Mucosa of rectum (tissue), 2 donors: ENCODE results near the gene SMARCD1.

Experiments used
- H3K27ac ChIP-seq, 2 donors: one replicate each; pipeline ENCODE4 v1.7.0; 2013; ENCODE audit warnings: inconsistent platforms in 2 of 2, low read depth in 2 of 2, low read length in 2 of 2
- H3K27me3 ChIP-seq, 2 donors: one replicate each; pipeline ENCODE4 v1.7.0; 2013; ENCODE audit warnings: low read length in 2 of 2; ENCODE audit not compliant: control insufficient read depth in 2 of 2, insufficient read depth in 2 of 2
- H3K36me3 ChIP-seq, 2 donors: one replicate each; pipeline ENCODE4 v1.7.0; 2013; ENCODE audit warnings: low read length in 2 of 2; ENCODE audit not compliant: control insufficient read depth in 2 of 2, insufficient read depth in 2 of 2
- H3K4me1 ChIP-seq, 2 donors: one replicate each; pipeline ENCODE4 v1.7.0; 2013; ENCODE audit warnings: low read length in 2 of 2, mild to moderate bottlenecking in 1 of 2; ENCODE audit not compliant: control insufficient read depth in 2 of 2, insufficient read depth in 2 of 2
- H3K4me3 ChIP-seq, 2 donors: one replicate each; pipeline ENCODE4 v1.7.0; 2013; ENCODE audit warnings: low read length in 2 of 2
- H3K9ac ChIP-seq, 2 donors: one replicate each; pipeline ENCODE4 v1.7.0; 2013; ENCODE audit warnings: low read length in 2 of 2, low read depth in 1 of 2, mild to moderate bottlenecking in 1 of 2
- H3K9me3 ChIP-seq, 2 donors: one replicate each; pipeline ENCODE4 v1.7.0; 2013; ENCODE audit warnings: low read length in 2 of 2; ENCODE audit not compliant: control insufficient read depth in 2 of 2
- donor health status: healthy.
- donor health status: Normal muscosa, but diverticular disease.

The SMARCD1 gene

GRCh38 chr12:50065726-50066310, 19.3 kb upstream of the SMARCD1 start:
- Histone ChIP-seq H3K4me3 (no peak overlapping the region), H3K27ac (no peak overlapping the region), H3K4me1 (peaks cover 6 to 8% of the 10 kb centered on the region in 2 donors), H3K36me3 (no peaks in the 10 kb centered on the region), H3K9ac (no peak overlapping the region), H3K27me3 (peaks cover 0 to 2% of the 10 kb centered on the region in 2 donors), H3K9me3 (no peaks in the 10 kb centered on the region)

DNA sequence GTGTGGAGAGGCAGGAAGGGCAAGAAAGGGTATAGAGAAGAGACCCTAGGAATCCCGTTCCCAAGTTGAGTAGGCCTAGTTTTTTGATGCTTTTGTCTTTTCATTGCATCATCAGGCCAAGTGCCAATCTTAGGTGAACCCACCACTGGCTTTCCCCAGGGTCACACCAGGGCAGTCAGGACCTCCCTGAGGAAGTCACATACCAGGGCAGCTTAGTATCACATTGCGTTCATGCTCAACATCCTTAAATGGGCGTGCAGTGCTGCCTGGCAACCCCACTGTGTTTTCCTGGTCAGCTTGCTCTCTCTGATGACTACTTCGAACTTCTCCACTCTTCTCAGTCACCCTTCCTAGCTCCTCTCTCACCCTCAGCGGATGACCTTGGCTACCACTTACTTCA, 18.7 kb upstream of the SMARCD1 start:
- peaks cover 6 to 8% of the 10 kb centered on the region in 2 donors for H3K4me1 ChIP-seq
- H3K9me3 ChIP-seq: no peaks in the 10 kb centered on the region
- no peaks in the 10 kb centered on the region for H3K36me3 ChIP-seq
- H3K9ac ChIP-seq: no peak overlapping the region
- no peak overlapping the region for H3K27ac ChIP-seq
- H3K27me3 ChIP-seq: peaks cover 0 to 2% of the 10 kb centered on the region in 2 donors
- no peak overlapping the region for H3K4me3 ChIP-seq

- Histone ChIP-seq H3K36me3 (no peaks in the 10 kb centered on the region), H3K9me3 (no peaks in the 10 kb centered on the region), H3K9ac (no peak overlapping the region)
Observed at GRCh38 chr12:50069069-50069468, 16.1 kb upstream of the SMARCD1 start.

GRCh38 chr12:50069539-50069938, 15.6 kb upstream of the SMARCD1 start:
- H3K4me1 ChIP-seq: peaks cover 6 to 8% of the 10 kb centered on the region in 2 donors
- no peak overlapping the region for H3K9ac ChIP-seq
- H3K27me3 ChIP-seq: peaks cover 0 to 2% of the 10 kb centered on the region in 2 donors
- no peak overlapping the region for H3K4me3 ChIP-seq
- no peaks in the 10 kb centered on the region for H3K36me3 ChIP-seq
- H3K27ac ChIP-seq: no peak overlapping the region
- no peaks in the 10 kb centered on the region for H3K9me3 ChIP-seq

More at GRCh38 chr12:50069069-50069468, 16.1 kb upstream of the SMARCD1 start:
- peaks cover 0 to 2% of the 10 kb centered on the region in 2 donors for H3K27me3 ChIP-seq
- H3K27ac ChIP-seq: no peak overlapping the region
- H3K4me3 ChIP-seq: no peak overlapping the region
- H3K4me1 ChIP-seq: peaks cover 6 to 8% of the 10 kb centered on the region in 2 donors

DNA sequence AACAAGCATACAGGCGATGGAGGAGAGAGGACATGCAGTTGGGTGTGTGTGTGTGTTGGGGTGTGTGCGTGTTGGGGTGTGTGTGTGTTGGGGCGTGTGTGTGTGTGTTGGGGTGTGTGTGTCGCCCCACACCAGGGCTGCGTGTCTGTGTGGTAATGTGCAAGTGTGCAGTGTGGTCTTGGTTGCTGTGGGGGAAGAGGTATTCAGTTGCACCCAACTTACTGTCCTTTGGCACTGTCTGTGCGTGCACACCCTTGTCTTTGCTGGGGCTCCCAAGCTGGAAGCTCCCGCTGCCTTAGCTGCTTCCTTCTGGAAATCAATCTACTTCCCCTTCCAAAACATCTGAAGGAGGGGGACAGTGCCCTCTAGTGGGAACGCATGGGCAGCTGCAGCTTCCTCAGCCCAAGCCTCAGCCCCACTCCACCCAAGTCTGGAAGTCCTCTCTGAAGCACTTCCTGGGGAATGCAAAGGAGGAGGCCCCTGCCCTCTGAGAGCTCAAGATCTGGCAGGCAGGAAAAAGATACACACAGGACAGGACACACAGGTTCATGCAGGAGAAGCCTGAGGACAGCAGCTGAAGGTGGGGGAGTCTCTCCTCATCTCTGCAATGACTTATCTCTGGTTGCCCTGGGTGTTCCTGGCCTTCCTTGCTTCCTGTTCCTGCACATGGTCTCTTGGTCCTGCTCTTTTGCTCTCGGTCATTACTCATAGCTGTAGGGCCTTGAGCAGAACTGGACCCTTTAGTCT, 14.7 kb upstream of the SMARCD1 start:
- Histone ChIP-seq H3K27me3 (peaks cover 0 to 2% of the 10 kb centered on the region in 2 donors), H3K9ac (peak overlapping the region; percentile 33 to 52), H3K4me3 (peak overlapping the region in 1 of 2 donors; percentile 31), H3K27ac (no peak overlapping the region), H3K9me3 (no peaks in the 10 kb centered on the region), H3K36me3 (no peaks in the 10 kb centered on the region), H3K4me1 (peaks cover 9 to 11% of the 10 kb centered on the region in 2 donors)

DNA sequence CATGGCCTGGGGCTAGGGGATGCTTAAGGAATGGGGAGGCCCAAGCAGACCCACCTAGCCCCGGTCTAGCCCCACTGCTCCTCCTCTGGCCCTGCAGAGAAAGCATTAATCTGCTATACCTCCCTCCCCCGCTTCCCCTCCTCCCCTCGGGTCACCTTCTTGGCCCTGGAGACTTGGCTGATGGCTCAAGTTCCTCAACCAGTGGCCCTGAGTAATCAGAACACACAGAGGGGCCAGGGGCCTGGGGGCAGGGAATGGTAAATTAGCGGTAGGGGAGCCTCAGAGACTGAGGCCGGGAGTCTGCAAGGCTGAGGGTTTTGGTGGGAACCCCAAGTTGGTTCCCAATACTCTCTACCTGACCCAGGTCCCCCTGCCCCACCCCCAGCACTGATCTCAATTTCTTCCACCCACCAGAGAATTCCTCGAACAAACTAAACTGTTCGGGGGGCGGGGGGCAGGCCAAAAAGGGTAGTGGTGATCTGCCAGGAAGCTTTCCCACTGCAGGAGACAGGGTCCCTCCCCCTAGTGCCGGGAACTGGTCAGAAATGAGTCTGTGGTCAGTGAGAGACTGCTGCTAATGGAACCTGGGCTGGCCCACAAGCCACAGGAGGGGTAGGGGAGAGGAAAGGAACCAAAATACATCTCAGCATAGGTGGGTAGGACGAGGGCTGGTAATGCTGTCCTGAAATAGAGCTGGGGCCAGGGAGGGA, 12.8 kb upstream of the SMARCD1 start:
- Histone ChIP-seq H3K9ac (no peak overlapping the region), H3K27ac (no peak overlapping the region), H3K36me3 (no peaks in the 10 kb centered on the region), H3K27me3 (peaks cover 0 to 2% of the 10 kb centered on the region in 2 donors), H3K4me3 (no peak overlapping the region), H3K4me1 (peaks cover 10 to 16% of the 10 kb centered on the region in 2 donors), H3K9me3 (no peaks in the 10 kb centered on the region)

DNA sequence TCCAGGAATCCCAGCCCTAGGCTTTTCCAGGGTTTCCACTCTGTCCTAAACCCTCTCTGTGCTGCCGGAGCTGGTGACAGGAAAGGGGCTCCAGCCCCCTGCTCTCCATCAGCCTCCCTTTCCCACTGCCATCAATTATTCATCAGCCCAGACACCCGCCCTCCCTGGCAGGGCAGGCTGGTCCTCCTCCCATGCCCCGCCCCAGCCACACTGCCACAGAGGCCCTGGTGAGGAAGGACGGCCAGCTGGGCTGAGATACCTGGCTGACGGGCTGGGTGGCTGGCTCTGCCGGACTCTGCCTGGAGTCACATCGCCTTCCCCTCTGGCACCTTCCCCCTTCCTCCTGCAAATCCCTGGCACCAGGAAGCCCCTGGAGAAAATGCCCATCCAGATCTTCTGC, 11.9 kb upstream of the SMARCD1 start:
- Histone ChIP-seq H3K36me3 (no peaks in the 10 kb centered on the region), H3K27ac (no peak overlapping the region), H3K27me3 (peaks cover 0 to 2% of the 10 kb centered on the region in 2 donors), H3K9me3 (no peaks in the 10 kb centered on the region), H3K4me3 (no peak overlapping the region), H3K4me1 (peaks cover 10 to 16% of the 10 kb centered on the region in 2 donors), H3K9ac (no peak overlapping the region)

- Histone ChIP-seq H3K36me3 (no peaks in the 10 kb centered on the region), H3K27me3 (peaks cover 0 to 2% of the 10 kb centered on the region in 2 donors), H3K27ac (no peak overlapping the region), H3K9me3 (no peaks in the 10 kb centered on the region), H3K9ac (no peak overlapping the region), H3K4me3 (no peak overlapping the region), H3K4me1 (peaks cover 10 to 16% of the 10 kb centered on the region in 2 donors)
Observed at GRCh38 chr12:50073712-50074111, 11.4 kb upstream of the SMARCD1 start.

DNA sequence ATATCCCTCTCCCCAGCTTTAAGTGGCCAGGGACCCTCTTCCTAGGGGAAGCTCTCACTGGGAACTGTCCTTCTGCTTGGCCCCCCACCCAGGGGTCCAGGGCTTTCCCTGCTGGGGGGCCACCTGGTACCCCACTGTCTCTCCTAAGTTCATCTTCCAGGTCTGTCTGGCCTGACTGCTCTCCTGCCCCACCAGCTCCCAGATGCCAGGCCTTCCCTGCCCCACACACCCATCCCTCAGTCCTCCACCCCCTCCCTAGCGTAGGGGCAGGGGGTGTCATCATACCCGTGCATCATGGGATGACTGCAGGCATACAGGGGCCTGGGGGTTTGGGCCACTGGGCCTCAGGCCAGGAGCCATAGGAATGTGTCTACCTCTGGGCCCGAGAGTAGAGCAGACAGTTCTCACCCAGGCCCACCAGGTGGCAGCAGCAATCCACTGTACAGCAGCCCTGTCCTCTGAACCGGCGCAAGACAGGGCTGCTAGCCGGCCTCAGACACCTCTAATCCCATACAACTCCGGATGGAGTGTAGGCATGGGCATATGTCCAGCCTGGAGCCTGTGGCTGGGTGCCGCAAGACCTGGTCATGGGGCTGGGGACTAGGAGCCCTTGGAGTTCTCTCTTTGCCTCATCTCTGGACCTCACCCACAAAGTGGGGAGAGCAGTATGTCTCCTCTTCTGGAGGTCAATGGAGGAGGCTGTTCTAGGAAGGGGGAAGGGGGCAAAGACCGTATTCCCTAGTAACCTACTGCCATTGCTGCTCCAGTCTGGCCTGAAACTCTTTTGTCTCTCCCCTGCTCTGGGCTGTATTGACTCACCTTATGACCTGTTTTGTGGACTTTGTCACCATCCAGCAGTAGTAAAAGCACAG, 10.0 kb upstream of the SMARCD1 start:
- H3K27ac ChIP-seq: no peak overlapping the region
- H3K9ac ChIP-seq: peak overlapping the region; percentile 1 to 9
- no peaks in the 10 kb centered on the region for H3K36me3 ChIP-seq
- H3K9me3 ChIP-seq: no peaks in the 10 kb centered on the region
- H3K4me1 ChIP-seq: peaks cover 9 to 14% of the 10 kb centered on the region in 2 donors
- H3K27me3 ChIP-seq: peaks cover 0 to 2% of the 10 kb centered on the region in 2 donors
- peak overlapping the region; percentile 7 to 23 for H3K4me3 ChIP-seq
